Fibroblast of lung (primary cell): ENCODE results near the gene SNX15.

Experiments used
- CTCF ChIP-seq, 2 donors: IDR thresholded peaks in 1 of 2; conservative IDR thresholded peaks in 1 of 2; 1 replicate in 1 of 2; 2 replicates in 1 of 2; pipeline ENCODE4 v1.5.1; 2011 to 2012; ENCODE audit warnings: low read length in 2 of 2, control low read depth in 1 of 2, inconsistent platforms in 1 of 2, low read depth in 1 of 2, mild to moderate bottlenecking in 1 of 2
- EZH2 ChIP-seq: IDR thresholded peaks from 2 replicates; pipeline ENCODE4 v1.5.1; 2012; ENCODE audit warnings: low read length, control low read depth, mild to moderate bottlenecking; ENCODE audit errors: missing control alignments

GRCh38 chr11:65064847-65065240 lies 37.6 kb downstream of the SNX15 start:
- TF ChIP-seq CTCF (conservative IDR thresholded peaks at IDR 0.05 in 1 of 2, IDR thresholded peaks at IDR 0.05 in 1 of 2; ENCODE audit: low read depth in 1 of 2, low read length in 2 of 2) = no peak
- no peak for TF ChIP-seq EZH2
